Osteocyte (in vitro differentiated cells): ENCODE results near the gene ACY1. TPM values are rescaled to one million over a fixed set of nuclear protein-coding genes. Genes with fewer than 3 reads are reported as not detected.
A peak's percentile ranks its signal among the peaks of the same experiment; 100 is the strongest.

ENCODE experiments used
- DNase-seq: peaks from one replicate; pipeline ENCODE4 v3.0.0; 2021; ENCODE audit warnings: mixed read lengths; ENCODE audit not compliant: unreplicated experiment; ENCODE audit errors: extremely low spot score
- H3K27ac Mint-ChIP-seq: one replicate; pipeline ENCODE4 v1.8.0; 2021; ENCODE audit warnings: mild to moderate bottlenecking, mixed read lengths; ENCODE audit not compliant: unreplicated experiment
- H3K27me3 Mint-ChIP-seq: one replicate; pipeline ENCODE4 v1.8.0; 2021; ENCODE audit warnings: mixed read lengths; ENCODE audit not compliant: unreplicated experiment
- H3K36me3 Mint-ChIP-seq: one replicate; pipeline ENCODE4 v1.8.0; 2021; ENCODE audit warnings: mixed read lengths; ENCODE audit not compliant: unreplicated experiment
- H3K4me1 Mint-ChIP-seq: one replicate; pipeline ENCODE4 v1.8.0; 2021; ENCODE audit warnings: mixed read lengths; ENCODE audit not compliant: unreplicated experiment
- H3K4me3 Mint-ChIP-seq: one replicate; pipeline ENCODE4 v1.8.0; 2021; ENCODE audit warnings: mild to moderate bottlenecking, moderate library complexity, mixed read lengths; ENCODE audit not compliant: unreplicated experiment
- H3K9me3 Mint-ChIP-seq: one replicate; pipeline ENCODE4 v1.8.0; 2021; ENCODE audit warnings: mixed read lengths; ENCODE audit not compliant: unreplicated experiment
- CTCF ChIP-seq: fragments of 200-600 bp; sonication (generic); IDR thresholded peaks from 2 replicates; pipeline ENCODE4 v1.5.0; 2021; ENCODE audit warnings: antibody characterized with exemption, mild to moderate bottlenecking, moderate library complexity
- total RNA-seq: library from RNA; stranded (reverse); gene quantifications from 2 replicates; pipeline ENCODE4 v1.2.1, GENCODE V29; 2021

Gene ACY1
- total RNA-seq, 1 donor from 2014 or later: 40.1 TPM

- no peaks in the 10 kb centered on the region for H3K36me3 Mint-ChIP-seq
- no peak for TF ChIP-seq CTCF
- no peak for DNase-seq
- H3K27me3 Mint-ChIP-seq: no peaks in the 10 kb centered on the region
- H3K9me3 Mint-ChIP-seq: no peaks in the 10 kb centered on the region
- H3K27ac Mint-ChIP-seq: no peak overlapping the region
- peaks cover 9% of the 10 kb centered on the region for H3K4me1 Mint-ChIP-seq
- H3K4me3 Mint-ChIP-seq: no peak overlapping the region
These were observed 27.1 kb downstream of the ACY1 start for GRCh38 chr3:52010431-52010830.

- Mint-ChIP-seq H3K27me3 (no peaks in the 10 kb centered on the region), H3K9me3 (no peaks in the 10 kb centered on the region), H3K36me3 (no peaks in the 10 kb centered on the region), H3K4me1 (no peaks in the 10 kb centered on the region), H3K27ac (no peak overlapping the region), H3K4me3 (no peak overlapping the region)
- TF ChIP-seq CTCF: no peak
- DNase-seq: no peak
These were observed 29.4 kb downstream of the ACY1 start for GRCh38 chr3:52012699-52013098.

- Mint-ChIP-seq H3K4me3 (no peak overlapping the region), H3K9me3 (no peaks in the 10 kb centered on the region), H3K4me1 (no peaks in the 10 kb centered on the region), H3K36me3 (no peaks in the 10 kb centered on the region), H3K27me3 (no peaks in the 10 kb centered on the region), H3K27ac (no peak overlapping the region)
- no peak for DNase-seq
- no peak for TF ChIP-seq CTCF
These were observed 30.7 kb downstream of the ACY1 start for GRCh38 chr3:52013802-52014598.

GRCh38 chr3:52014613-52015012, 31.3 kb downstream of the ACY1 start:
- Mint-ChIP-seq H3K4me3 (no peak overlapping the region), H3K4me1 (peaks cover 4% of the 10 kb centered on the region), H3K36me3 (no peaks in the 10 kb centered on the region), H3K9me3 (no peaks in the 10 kb centered on the region), H3K27ac (no peak overlapping the region), H3K27me3 (no peaks in the 10 kb centered on the region)
- DNase-seq: no peak
- peak; percentile 44 for TF ChIP-seq CTCF

GRCh38 chr3:52015438-52016228, 32.3 kb downstream of the ACY1 start:
- Mint-ChIP-seq H3K4me3 (no peak overlapping the region), H3K9me3 (no peaks in the 10 kb centered on the region), H3K27me3 (no peaks in the 10 kb centered on the region), H3K36me3 (no peaks in the 10 kb centered on the region), H3K4me1 (peaks cover 6% of the 10 kb centered on the region), H3K27ac (no peak overlapping the region)
- no peak for DNase-seq
- no peak for TF ChIP-seq CTCF
